Subcutaneous preadipocyte (primary cell): ENCODE measurements around the gene SLC41A3. TPM values are rescaled to one million over a fixed set of nuclear protein-coding genes. Genes with fewer than 3 reads are reported as not detected.

Experiments
- small RNA-seq: library from RNA; depleted of rRNA; stranded (forward); fragments of <200 nt; gene quantifications from one replicate; pipeline ENCODE3, GENCODE V24; 2012
- total RNA-seq: library from RNA; depleted of rRNA; stranded (reverse); fragments of >200 nt; gene quantifications from 2 replicates; pipeline ENCODE4 v1.2.3, GENCODE V29; 2012

Gene SLC41A3
- 26.1 and 36.2 TPM in 2 replicates for total RNA-seq

GRCh38 chr3:126083913-126084767 is at the start of gene SLC41A3:
TSS of gene SLC41A3 (minus strand) at chr3:126084124. CDS start at chr3:126068219, 15,905 bp downstream.

GRCh38 chr3:125968701-125969592 is 115.0 kb downstream of the SLC41A3 start, which contains the start of gene ROPN1B:
TSS of gene ROPN1B (plus strand) at chr3:125969178. CDS start at chr3:125972055, 2,877 bp downstream.

Small RNAs within 50 kb of the gene (small RNA-seq; reads per million reads assigned to genes)
- not detected for gene AC092903.1

Other genes with a start within 250 kb of the SLC41A3 start
- gene ROPN1B, start 114.9 kb downstream of the SLC41A3 start, total RNA-seq: not detected in 2 replicates
- gene ALDH1L1, start 96.5 kb upstream of the SLC41A3 start, total RNA-seq: under 0.01 TPM in 1 of 2 replicates, not detected in the other